Measurements from ENCODE around the gene KIF3A.

The KIF3A gene

DNA sequence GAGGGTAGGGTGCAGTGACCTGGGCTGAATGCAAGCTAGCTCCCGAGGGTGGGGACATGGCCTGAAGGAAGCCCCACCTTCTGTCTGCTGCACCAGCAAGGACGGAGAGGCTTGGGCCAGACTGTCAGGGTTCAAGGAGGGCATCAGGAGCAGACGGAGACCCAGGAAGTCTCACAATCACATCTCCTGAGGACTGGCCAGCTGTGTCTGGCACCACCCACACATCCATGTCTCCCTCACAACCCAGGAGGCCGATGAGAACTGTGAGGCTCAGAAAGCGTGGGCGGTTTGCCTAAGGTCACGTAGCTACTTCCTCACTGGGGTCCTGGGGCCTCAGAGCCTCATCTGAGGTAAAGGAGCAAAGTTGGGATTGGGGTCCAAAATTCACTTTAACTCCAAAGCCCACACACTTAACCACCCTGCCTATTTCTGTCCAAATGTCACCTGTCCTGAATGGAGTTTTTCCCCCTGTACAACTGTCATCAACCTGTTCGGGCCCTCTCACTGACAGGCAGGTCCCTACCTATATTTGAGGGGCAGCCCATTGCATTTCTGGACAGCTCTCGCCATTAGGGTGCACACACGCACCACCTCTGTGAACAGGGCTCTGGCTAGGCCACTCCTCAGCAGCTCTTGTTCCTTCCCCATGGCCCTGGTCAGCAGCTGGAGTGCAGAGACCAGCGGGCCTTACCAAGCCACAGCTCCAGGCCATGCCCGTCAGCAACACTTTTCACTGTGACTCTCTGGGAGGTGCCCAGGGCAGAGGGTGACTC, 75.9 kb downstream of the KIF3A start:
- no peak for DNase-seq

DNA sequence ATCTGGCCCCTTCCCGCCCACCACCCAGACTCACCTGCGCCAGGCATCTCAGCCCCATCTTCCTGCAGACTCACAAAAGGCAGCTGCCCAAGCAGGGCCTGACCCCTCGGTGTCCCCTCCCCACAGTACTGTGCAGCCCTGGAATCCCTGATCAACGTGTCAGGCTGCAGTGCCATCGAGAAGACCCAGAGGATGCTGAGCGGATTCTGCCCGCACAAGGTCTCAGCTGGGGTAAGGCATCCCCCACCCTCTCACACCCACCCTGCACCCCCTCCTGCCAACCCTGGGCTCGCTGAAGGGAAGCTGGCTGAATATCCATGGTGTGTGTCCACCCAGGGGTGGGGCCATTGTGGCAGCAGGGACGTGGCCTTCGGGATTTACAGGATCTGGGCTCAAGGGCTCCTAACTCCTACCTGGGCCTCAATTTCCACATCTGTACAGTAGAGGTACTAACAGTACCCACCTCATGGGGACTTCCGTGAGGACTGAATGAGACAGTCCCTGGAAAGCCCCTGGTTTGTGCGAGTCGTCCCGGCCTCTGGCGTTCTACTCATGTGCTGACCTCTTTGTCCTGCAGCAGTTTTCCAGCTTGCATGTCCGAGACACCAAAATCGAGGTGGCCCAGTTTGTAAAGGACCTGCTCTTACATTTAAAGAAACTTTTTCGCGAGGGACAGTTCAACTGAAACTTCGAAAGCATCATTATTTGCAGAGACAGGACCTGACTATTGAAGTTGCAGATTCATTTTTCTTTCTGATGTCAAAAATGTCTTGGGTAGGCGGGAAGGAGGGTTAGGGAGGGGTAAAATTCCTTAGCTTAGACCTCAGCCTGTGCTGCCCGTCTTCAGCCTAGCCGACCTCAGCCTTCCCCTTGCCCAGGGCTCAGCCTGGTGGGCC, 77.5 kb downstream of the KIF3A start:
- no peak for DNase-seq

DNA sequence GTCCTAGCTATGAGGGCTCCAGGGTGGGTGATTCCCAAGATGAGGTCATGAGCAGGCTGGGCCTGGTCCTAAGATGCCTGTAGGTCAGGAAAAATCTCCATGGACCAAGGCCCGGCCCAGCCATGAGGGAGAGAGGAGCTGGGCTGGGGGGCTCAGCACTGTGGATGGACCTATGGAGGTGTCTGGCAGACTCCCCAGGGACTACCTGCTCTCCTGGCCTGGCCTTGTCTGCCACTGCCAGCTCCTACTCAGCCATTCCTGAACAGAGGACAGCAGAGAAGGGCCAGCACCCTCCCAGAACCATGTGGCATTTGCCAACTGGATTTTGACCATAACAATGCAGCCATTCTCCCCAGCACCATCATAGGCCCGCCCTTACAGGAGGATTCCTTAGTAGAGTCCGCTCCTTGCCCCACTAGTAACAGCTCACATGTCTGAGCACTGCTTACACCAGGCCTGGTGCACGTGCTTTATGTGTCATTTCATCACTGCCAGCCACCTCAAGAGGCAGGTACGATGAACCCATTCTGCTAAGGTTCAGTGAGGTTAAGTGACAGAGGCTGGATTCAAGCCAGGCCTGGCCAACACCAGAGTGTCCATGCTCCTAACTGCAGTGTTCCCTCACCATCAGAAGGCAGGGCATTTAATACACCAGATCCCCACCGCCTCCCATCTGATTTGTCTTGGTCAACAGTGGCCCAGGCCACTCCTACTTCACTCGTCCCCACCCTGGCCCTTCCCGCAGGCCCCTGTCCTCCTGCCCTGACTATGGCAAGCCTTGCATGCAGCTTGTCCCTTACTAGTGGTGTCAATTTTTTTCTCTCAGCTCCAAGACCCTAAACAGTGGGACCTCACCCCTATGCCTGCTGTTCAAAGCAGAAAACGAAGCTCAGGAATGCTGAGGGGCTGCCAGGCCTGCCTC, 78.7 kb downstream of the KIF3A start:
- DNase-seq, result no peak

DNA sequence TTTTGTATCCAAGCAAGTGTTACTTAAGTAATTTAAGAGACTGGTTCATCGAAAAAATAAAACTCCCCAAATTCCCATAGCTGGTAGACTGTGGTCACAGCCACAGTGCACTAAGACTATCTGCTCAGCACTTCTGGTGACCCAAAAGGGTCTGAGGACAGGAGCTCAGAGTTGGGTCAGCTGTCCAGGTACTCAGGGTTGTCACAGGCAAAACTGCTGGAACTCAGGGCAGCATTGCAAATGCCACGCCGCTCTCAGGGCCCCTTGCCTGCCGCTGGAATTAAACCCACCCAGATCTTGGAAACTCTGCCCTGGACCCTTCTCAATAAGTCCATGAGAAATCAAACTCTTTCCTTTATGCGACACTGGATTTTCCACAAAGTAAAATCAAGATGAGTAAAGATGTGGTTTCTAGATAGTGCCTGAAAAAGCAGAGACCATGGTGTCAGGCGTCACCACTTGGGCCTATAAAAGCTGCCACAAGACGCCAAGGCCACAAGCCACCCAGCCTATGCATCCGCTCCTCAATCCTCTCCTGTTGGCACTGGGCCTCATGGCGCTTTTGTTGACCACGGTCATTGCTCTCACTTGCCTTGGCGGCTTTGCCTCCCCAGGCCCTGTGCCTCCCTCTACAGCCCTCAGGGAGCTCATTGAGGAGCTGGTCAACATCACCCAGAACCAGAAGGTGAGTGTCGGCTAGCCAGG, 79.5 kb downstream of the KIF3A start, which contains the start of gene IL13:
Gene IL13, plus strand, starts transcription at position 498 of the 705 bp plus-strand sequence. Its CDS starts 14 bp downstream, at position 512.
- no peak for DNase-seq

DNA sequence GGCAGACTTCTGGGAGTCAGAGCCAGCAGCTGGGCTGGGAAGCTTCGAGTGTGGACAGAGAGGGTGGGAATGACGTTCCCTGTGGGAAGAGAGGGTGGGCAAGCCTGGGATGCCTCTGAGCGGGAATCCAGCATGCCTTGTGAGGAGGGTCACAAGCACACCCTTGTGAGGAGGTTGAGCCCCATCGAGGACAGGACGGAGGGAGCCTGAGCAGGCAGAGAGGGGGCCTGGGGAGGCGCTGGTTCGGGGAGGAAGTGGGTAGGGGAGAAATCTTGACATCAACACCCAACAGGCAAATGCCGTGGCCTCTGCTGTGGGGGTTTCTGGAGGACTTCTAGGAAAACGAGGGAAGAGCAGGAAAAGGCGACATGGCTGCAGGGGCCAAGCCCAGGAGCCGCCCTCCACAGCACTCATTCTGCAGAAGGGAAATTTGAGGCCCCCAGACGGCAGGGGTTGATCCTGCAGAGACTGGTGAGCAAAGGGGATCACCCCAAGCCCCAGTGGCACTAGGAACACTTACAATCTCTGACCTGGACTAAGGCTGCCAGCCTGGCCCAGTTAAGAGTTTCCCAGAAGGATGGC, 80.5 kb downstream of the KIF3A start:
- no peak for DNase-seq

DNA sequence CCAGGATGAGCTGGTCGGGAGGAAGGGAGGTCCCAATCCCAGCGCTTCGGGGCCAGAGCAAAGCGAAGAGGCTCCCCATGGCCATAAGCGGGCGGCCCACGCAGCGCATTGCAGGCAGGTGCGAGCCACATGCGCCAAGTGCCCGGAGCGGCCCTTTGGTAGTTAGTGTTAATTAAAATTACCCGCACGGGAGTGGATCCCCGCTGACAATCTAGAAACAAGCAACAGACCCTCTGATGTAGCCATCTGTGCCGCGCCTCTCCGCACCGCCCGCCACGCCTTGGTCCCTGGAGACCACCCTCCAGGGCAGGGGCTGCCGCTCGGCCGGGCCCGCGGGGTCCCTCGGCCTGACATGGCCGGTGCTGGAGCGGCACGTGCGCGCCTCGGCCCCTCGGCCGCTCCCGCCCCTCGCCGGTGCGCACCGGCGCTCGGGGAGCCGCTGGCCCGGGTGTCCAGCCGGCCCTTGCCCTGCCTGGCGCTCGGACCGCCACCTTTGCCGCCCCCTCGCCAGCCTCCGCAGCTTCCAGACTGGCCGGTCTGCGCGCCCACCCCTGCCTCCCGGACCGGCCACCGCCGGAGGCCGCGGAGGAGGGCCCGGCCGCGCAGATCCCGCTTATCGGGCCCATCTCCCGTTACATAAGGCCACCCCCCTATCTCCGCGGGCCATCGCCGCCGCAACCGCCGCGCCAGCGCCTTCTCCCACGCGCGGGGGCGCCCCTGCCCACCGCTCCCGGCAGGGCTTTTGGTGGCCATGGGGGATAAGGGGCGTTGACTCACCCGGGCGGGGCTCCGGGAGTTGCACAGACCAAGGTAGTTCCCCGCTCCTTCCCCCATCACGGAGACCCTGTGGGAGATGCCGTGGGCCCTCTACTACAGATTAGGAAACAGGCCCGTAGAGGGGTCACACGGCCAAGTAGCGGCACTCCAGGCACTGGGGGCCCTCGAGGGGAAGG, 81.2 kb downstream of the KIF3A start:
- no peak for DNase-seq

DNA sequence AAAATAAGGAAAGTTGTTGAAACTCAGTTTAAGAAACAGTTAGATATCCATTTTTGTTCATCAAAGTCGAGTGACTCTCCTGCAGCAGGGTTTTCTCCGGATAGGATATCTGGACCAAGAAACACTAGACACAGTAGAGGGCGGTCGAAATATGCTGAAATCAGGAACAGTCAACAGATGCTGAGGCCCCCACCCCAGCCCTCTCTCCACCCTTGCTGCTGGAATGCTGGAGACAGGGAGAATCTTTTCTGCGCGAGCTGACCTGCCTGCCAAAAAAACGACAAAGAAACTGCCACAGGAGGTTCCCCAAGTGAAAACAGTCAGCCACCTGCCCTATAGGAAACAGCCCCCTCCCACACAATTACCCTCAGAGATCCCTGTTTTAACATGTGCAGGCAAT, 83.6 kb downstream of the KIF3A start:
- no peak for DNase-seq

DNA sequence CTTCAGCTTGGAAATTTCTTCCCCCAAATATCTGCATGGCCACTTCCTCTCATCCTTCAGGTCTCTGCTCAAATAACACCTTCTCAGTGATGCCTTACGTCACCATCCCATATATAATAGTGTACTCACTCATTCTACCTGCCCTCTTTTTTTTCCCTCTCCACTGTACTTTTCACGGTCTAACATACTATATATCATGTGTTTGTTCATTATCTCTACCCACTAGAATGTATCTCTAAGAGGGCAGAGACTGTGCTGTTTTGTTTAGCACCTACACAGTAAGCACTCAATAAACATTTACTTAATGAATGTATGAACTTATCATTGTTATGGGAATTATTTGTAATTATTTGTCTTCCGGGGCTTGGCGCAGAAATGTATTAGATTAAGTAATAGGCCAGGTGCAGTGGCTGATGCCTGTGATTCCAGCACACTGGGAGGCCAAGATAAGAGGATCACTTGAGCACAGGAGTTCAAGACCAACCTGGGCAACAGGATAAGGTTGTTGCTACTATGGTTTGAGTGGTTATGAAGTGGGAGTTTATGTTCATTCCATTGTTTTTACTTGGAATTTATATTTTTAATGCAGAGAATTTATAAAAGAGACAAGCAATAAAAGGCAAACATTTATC, 85.4 kb downstream of the KIF3A start:
- no peak for DNase-seq

DNA sequence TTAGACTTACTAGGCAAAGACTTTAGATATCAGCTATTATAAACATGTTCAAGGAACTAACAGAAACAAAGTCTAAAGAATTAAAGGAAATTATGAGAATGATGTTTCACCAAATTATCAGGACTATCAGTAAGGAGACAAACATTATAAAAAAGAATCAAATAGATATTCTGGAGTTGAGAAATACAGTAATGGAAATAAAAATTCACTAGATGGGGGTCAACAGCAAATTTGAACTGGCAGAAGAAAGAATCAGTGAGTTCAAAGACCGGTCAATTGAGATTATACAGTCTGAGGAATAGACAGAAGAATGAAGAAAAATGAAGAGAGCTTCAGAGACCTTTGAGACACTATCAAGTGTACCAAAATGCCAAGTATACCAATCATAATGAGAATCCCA, 89.0 kb downstream of the KIF3A start:
- no peak for DNase-seq

DNA sequence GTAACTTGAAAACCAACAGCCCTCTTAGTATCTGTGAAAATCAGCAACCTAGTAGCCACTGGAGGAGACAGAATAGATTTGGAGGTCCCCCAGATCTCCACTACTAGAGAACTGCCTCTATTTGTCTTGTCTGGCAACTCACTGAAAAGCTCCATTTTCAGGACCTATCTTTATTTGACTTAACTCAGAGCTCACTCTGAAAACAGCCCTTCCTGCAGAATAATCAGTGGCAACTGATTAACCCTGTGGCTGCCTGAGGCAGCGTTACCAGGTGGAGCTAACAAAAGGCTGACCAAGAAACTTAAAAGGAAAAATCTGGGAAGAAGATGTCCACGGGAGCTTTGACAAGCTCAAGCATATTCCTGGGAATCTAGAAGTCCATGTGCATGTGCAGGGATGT, 89.9 kb downstream of the KIF3A start:
- no peak for DNase-seq

DNA sequence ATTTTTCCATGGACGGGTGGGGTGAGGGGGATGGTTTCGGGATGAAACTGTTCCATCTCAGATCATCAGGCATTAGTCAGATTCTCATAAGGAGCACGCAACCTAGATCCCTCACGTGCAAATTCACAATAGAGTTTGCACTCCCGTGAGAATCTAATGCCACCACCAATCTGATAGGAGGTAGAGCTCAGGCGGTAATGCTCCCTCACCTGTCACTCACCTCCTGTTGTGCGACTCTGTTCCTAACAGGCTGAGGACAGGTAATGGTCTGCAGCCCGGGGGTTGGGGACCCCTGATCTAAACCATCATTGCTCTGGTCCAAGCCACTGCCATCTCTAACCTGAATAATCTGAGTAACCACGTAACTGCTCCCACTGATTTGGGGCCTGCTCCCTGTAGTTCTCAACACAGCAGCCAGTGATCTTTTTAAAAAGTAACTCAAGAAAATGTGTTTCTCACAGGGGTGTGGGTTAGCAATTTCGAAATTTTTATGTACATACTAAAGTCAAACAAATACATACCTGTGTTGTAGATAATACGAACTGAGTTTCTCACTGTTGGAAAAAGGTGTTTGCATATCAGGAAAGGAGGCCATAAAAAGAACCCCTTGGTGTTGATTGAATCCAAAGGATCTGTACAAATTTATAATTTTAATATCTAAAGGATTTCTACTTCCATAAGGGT, 90.6 kb downstream of the KIF3A start:
- DNase-seq, result no peak

DNA sequence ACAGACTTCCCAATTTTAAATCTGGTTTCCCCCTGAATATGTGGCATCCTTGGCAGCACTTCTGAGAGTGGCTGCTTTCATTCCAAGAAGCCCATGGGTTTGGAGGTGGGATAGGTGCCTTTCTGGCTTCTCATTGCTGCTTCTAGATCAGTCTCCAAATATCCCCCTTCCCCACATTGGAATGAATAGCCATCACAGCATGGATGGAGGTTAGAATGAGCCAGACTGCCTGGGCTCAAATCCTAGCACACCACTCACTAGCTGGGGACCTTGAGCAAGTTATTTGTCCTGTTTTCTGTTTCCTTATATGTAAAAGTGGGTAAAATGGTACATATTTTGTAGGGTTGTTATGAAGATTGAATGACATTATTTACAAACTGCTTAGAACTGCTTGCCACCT, 93.2 kb downstream of the KIF3A start:
- DNase-seq, result no peak
